Activated CD4-positive, alpha-beta memory T cell treated with anti-CD3 and anti-CD28 coated beads for 36 hours (primary cell): ENCODE results near the gene RGS6. TPM values are rescaled to one million over a fixed set of nuclear protein-coding genes. Genes with fewer than 3 reads are reported as not detected.

Experiments used
- CTCF ChIA-PET: fragments of 350-600 bp; sonication (Branson Sonifier 250); formaldehyde crosslinking; loops from one replicate; lab custom pipeline; 2021; ENCODE audit warnings: antibody characterized with exemption, inconsistent platforms; lab: Charles Lee
- POLR2A ChIA-PET: fragments of 350-600 bp; sonication (Branson Sonifier 250); formaldehyde crosslinking; loops from one replicate; lab custom pipeline; 2021; ENCODE audit warnings: antibody characterized with exemption; lab: Charles Lee
- DNase-seq: peaks from one replicate; pipeline ENCODE4 v3.0.0-alpha.2; 2020
- H3K27ac Mint-ChIP-seq: one replicate; pipeline ENCODE4 v1.8.0; 2021; ENCODE audit warnings: mixed read lengths
- H3K27me3 Mint-ChIP-seq: one replicate; pipeline ENCODE4 v1.8.0; 2021; ENCODE audit warnings: mixed read lengths
- H3K36me3 Mint-ChIP-seq: one replicate; pipeline ENCODE4 v1.8.0; 2021; ENCODE audit warnings: mixed read lengths
- H3K4me1 Mint-ChIP-seq: one replicate; pipeline ENCODE4 v1.8.0; 2021; ENCODE audit warnings: low read depth, mixed read lengths
- H3K4me3 Mint-ChIP-seq: one replicate; pipeline ENCODE4 v1.8.0; 2021; ENCODE audit warnings: mild to moderate bottlenecking, mixed read lengths
- H3K9me3 Mint-ChIP-seq: one replicate; pipeline ENCODE4 v1.8.0; 2021; ENCODE audit warnings: mixed read lengths
- intact Hi-C: fragments of 100-400 bp; cut with micrococcal nuclease; formaldehyde crosslinking; loops from one replicate; pipeline ENCODE4 v1.15.1; 2023
- total RNA-seq, 2 experiments: library from RNA; stranded (reverse); gene quantifications; one replicate each; pipeline ENCODE4 v1.2.3, GENCODE V29; 2021

Gene RGS6
- total RNA-seq, 2 experiments from 2014 or later = 0.15 to 0.19 TPM

DNA sequence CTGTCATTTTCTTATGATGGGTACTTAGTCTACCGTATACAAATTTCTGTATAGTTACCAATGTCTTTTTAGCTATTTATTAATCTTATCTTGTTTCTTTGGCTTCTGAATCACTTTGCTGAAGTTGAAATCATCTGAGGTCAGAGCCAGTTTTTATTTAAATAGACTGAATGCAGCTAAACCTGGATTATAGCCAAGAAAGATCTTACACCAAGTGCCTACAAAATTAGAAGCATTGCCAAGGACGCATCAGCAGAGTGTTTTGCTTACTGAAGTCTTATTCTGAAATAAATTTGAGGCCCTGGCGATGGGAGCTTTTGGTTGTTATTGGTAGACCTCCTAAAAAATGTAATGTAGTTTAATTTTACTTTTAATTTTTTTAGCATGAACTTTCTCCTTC, 128.2 kb downstream of the RGS6 start:
- Mint-ChIP-seq H3K36me3 (no peaks in the 10 kb centered on the region), H3K27ac (no peak overlapping the region), H3K27me3 (peaks cover 1% of the 10 kb centered on the region), H3K9me3 (no peaks in the 10 kb centered on the region), H3K4me1 (no peaks in the 10 kb centered on the region), H3K4me3 (no peak overlapping the region)
- intact Hi-C loops = no loop called here
- DNase-seq = no peak
- POLR2A ChIA-PET = no interaction called here
- CTCF ChIA-PET = interaction anchor here (1.2 kb wide), 1 partner anchor 44 kb away, joined by 3 read pairs; no protein-coding TSS in a partner anchor

- peaks cover 1% of the 10 kb centered on the region for H3K27me3 Mint-ChIP-seq
- CTCF ChIA-PET = interaction anchor here (1.2 kb wide), 1 partner anchor 43 kb away, joined by 3 read pairs; no protein-coding TSS in a partner anchor
- no peak overlapping the region for H3K4me3 Mint-ChIP-seq
- DNase-seq = no peak
- H3K4me1 Mint-ChIP-seq = no peaks in the 10 kb centered on the region
- no peaks in the 10 kb centered on the region for H3K9me3 Mint-ChIP-seq
- intact Hi-C loops = no loop called here
- POLR2A ChIA-PET = no interaction called here
- no peak overlapping the region for H3K27ac Mint-ChIP-seq
- H3K36me3 Mint-ChIP-seq = no peaks in the 10 kb centered on the region
Observed at GRCh38 chr14:72060917-72061316, 128.7 kb downstream of the RGS6 start.

DNA sequence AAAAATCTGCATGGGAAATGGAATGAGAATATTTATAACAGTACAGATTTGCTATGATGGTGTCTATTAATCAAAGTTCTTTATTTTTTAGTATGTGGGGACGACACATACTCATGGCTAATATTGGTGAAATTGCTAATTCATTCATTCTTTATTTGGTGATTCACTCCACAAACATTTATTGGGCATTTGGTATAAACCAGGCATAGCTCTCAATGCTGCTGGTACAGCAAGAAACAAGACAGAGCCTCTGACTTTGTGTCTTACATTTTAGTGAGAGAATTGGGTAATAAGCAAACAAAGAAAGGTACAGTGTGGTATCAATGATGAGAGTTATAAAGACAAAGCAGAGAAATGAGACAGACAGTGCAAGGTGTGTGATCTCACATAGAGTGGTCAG, 129.5 kb downstream of the RGS6 start:
- H3K36me3 Mint-ChIP-seq = no peaks in the 10 kb centered on the region
- CTCF ChIA-PET = no interaction called here
- peaks cover 1% of the 10 kb centered on the region for H3K27me3 Mint-ChIP-seq
- no peaks in the 10 kb centered on the region for H3K4me1 Mint-ChIP-seq
- POLR2A ChIA-PET = no interaction called here
- no peak overlapping the region for H3K4me3 Mint-ChIP-seq
- no peak for DNase-seq
- intact Hi-C loops = no loop called here
- no peaks in the 10 kb centered on the region for H3K9me3 Mint-ChIP-seq
- no peak overlapping the region for H3K27ac Mint-ChIP-seq

DNA sequence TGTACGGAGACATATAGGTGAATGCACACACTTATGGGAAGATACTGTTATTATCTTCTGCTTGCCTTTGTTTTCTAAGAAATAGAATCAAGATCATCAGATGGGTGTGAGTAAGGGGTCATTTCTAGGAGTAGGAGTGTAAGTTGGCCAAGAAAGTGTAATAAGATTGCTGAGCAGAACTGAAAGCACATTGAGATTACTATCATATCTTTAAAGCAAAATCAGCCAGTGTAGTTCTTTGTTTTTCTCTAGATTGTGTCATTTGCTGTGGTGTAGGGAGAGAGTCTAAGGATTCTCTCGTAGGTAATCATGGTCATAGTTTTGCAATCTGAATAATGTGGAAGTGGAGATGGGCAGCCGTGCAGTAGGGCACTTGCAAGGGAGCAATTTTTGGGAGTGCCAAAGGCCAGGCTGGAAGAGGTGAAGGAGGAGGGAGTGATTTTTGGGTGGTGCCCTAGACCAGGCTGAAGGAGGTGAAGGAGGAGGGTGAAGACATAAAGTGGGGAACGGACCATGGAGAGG, 131.6 kb downstream of the RGS6 start:
- peaks cover 1% of the 10 kb centered on the region for H3K27me3 Mint-ChIP-seq
- intact Hi-C loops = no loop called here
- no peaks in the 10 kb centered on the region for H3K4me1 Mint-ChIP-seq
- ChIA-PET CTCF (no interaction called here), POLR2A (no interaction called here)
- no peaks in the 10 kb centered on the region for H3K36me3 Mint-ChIP-seq
- no peak overlapping the region for H3K27ac Mint-ChIP-seq
- no peak overlapping the region for H3K4me3 Mint-ChIP-seq
- no peaks in the 10 kb centered on the region for H3K9me3 Mint-ChIP-seq
- no peak for DNase-seq

GRCh38 chr14:72064501-72064900, 132.3 kb downstream of the RGS6 start:
- Mint-ChIP-seq H3K4me3 (no peak overlapping the region), H3K36me3 (no peaks in the 10 kb centered on the region), H3K27me3 (peaks cover 1% of the 10 kb centered on the region), H3K4me1 (no peaks in the 10 kb centered on the region), H3K27ac (no peak overlapping the region), H3K9me3 (no peaks in the 10 kb centered on the region)
- intact Hi-C loops = no loop called here
- DNase-seq = no peak
- ChIA-PET POLR2A (no interaction called here), CTCF (no interaction called here)

- Mint-ChIP-seq H3K9me3 (no peaks in the 10 kb centered on the region), H3K27me3 (peaks cover 2% of the 10 kb centered on the region), H3K27ac (no peak overlapping the region), H3K36me3 (no peaks in the 10 kb centered on the region), H3K4me1 (no peaks in the 10 kb centered on the region), H3K4me3 (no peak overlapping the region)
- ChIA-PET POLR2A (no interaction called here), CTCF (no interaction called here)
- intact Hi-C loops = no loop called here
- no peak for DNase-seq
Observed at GRCh38 chr14:72070458-72070857, 138.2 kb downstream of the RGS6 start.

- DNase-seq = no peak
- Mint-ChIP-seq H3K36me3 (no peaks in the 10 kb centered on the region), H3K4me3 (no peak overlapping the region), H3K27ac (no peak overlapping the region), H3K9me3 (no peaks in the 10 kb centered on the region), H3K4me1 (no peaks in the 10 kb centered on the region), H3K27me3 (peaks cover 1% of the 10 kb centered on the region)
- ChIA-PET CTCF (no interaction called here), POLR2A (no interaction called here)
- intact Hi-C loops = no loop called here
Observed at GRCh38 chr14:72075649-72076334, 143.6 kb downstream of the RGS6 start.

- Mint-ChIP-seq H3K27ac (no peak overlapping the region), H3K36me3 (no peaks in the 10 kb centered on the region), H3K4me1 (no peaks in the 10 kb centered on the region), H3K9me3 (no peaks in the 10 kb centered on the region), H3K4me3 (no peak overlapping the region), H3K27me3 (peaks cover 10% of the 10 kb centered on the region)
- intact Hi-C loops = no loop called here
- DNase-seq = no peak
- POLR2A ChIA-PET = no interaction called here
- CTCF ChIA-PET = no interaction called here
Observed at GRCh38 chr14:72081137-72081536, 148.9 kb downstream of the RGS6 start.

GRCh38 chr14:72084935-72085334, 152.7 kb downstream of the RGS6 start:
- Mint-ChIP-seq H3K27ac (no peak overlapping the region), H3K36me3 (no peaks in the 10 kb centered on the region), H3K4me3 (no peak overlapping the region), H3K4me1 (no peaks in the 10 kb centered on the region), H3K27me3 (peaks cover 13% of the 10 kb centered on the region), H3K9me3 (no peaks in the 10 kb centered on the region)
- CTCF ChIA-PET = interaction anchor here (1.1 kb wide), 1 partner anchor 19 kb away, joined by 4 read pairs; no protein-coding TSS in a partner anchor
- DNase-seq = no peak
- intact Hi-C loops = no loop called here
- POLR2A ChIA-PET = no interaction called here

GRCh38 chr14:72089625-72090024, 157.4 kb downstream of the RGS6 start:
- H3K4me1 Mint-ChIP-seq = no peaks in the 10 kb centered on the region
- intact Hi-C loops = no loop called here
- H3K9me3 Mint-ChIP-seq = no peaks in the 10 kb centered on the region
- H3K4me3 Mint-ChIP-seq = no peak overlapping the region
- H3K27me3 Mint-ChIP-seq = peaks cover 14% of the 10 kb centered on the region
- CTCF ChIA-PET = interaction anchor here (3.3 kb wide), 1 partner anchor 15 kb away, joined by 10 read pairs; no protein-coding TSS in a partner anchor
- no peak for DNase-seq
- no peak overlapping the region for H3K27ac Mint-ChIP-seq
- POLR2A ChIA-PET = no interaction called here
- no peaks in the 10 kb centered on the region for H3K36me3 Mint-ChIP-seq

DNA sequence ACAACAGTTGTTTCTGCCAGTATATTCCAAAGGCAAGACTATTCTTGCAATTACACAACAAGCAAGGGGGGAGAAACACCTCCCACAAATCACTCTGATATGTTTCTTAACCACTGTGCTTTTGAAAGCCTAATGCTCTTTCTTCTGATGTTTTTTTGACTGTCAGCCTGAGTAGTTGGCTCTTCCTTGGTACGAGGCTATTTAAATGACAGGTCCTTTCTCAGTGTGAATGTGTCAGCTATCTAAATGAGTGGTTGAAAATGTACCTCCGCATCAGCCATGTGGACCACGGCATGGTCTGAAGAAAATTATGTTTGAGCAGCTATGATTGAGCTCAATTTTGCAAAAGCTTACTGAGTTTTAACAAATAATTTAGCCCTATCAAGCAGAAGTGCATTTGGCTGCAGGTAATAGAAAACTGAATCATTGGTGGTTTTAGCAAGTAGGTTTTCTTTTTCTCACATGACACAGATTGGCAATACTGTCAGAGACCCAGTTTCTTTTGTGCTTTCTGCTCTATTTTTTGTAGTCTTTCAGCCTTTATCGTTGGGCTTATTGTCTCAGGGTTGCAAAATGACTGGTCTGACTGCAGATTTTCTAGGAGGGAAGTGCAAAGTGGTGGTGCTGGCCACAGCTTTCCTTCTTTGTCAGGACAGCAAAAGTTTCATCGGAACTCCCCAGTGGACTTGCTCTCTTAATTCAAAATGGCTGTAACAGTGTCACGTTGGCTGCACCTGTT, 162.8 kb downstream of the RGS6 start:
- Mint-ChIP-seq H3K9me3 (no peaks in the 10 kb centered on the region), H3K4me3 (no peak overlapping the region), H3K36me3 (no peaks in the 10 kb centered on the region), H3K4me1 (peaks cover 5% of the 10 kb centered on the region), H3K27ac (no peak overlapping the region), H3K27me3 (peaks cover 19% of the 10 kb centered on the region)
- POLR2A ChIA-PET = no interaction called here
- DNase-seq = peak; percentile 9
- intact Hi-C loops = no loop called here
- CTCF ChIA-PET = interaction anchor here (1.4 kb wide), 1 partner anchor 9 kb away, joined by 4 read pairs; no protein-coding TSS in a partner anchor

DNA sequence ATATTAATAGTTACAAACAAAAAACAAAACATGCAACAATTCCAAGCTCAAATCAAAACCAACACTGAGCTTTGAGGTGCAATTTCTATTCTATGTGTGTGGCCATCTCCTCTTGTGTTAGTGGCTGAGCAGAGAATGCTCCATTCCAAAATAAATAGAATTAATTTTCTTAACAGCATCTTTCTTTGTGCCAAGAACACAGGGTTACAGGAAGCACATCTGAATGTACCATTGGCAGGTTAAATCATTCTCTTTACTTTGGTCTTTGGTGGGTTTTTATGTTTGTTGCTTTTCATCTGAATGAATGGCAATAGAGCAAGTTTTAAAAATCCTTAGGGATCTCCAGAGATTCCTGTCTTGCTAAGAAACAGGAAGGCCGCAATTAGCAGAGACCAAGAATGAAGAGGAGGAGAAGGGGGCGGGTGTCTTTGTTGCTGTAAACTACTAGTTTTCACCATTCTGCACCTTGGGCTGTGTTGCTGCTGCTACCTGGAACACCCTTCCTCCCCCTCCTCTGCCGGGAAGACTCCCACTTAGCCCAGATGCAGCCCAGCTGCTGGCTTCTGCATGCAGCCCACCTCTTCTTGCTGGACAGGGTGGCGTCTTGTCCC, 165.0 kb downstream of the RGS6 start:
- no peaks in the 10 kb centered on the region for H3K9me3 Mint-ChIP-seq
- peaks cover 5% of the 10 kb centered on the region for H3K4me1 Mint-ChIP-seq
- no peak overlapping the region for H3K27ac Mint-ChIP-seq
- DNase-seq = no peak
- POLR2A ChIA-PET = no interaction called here
- H3K4me3 Mint-ChIP-seq = no peak overlapping the region
- intact Hi-C loops = no loop called here
- CTCF ChIA-PET = no interaction called here
- H3K27me3 Mint-ChIP-seq = peaks cover 18% of the 10 kb centered on the region
- no peaks in the 10 kb centered on the region for H3K36me3 Mint-ChIP-seq
